Mammary epithelial cell (primary cell): Measurements from ENCODE around the gene ENOX1.

Source experiments
- CTCF ChIP-seq, 2 donors: IDR thresholded peaks in 1 of 2; conservative IDR thresholded peaks in 1 of 2; 2 replicates each; pipeline ENCODE4 v1.5.1; 2011 to 2012; ENCODE audit warnings: inconsistent platforms in 2 of 2, low read length in 2 of 2, mild to moderate bottlenecking in 2 of 2, control low read depth in 1 of 2, low read depth in 1 of 2; ENCODE audit not compliant: insufficient read depth in 1 of 2; ENCODE audit errors: extremely low read depth in 1 of 2
- EZH2 ChIP-seq: IDR thresholded peaks from 2 replicates; pipeline ENCODE4 v1.6.1; 2012; ENCODE audit warnings: low read length, inconsistent platforms, borderline replicate concordance

DNA sequence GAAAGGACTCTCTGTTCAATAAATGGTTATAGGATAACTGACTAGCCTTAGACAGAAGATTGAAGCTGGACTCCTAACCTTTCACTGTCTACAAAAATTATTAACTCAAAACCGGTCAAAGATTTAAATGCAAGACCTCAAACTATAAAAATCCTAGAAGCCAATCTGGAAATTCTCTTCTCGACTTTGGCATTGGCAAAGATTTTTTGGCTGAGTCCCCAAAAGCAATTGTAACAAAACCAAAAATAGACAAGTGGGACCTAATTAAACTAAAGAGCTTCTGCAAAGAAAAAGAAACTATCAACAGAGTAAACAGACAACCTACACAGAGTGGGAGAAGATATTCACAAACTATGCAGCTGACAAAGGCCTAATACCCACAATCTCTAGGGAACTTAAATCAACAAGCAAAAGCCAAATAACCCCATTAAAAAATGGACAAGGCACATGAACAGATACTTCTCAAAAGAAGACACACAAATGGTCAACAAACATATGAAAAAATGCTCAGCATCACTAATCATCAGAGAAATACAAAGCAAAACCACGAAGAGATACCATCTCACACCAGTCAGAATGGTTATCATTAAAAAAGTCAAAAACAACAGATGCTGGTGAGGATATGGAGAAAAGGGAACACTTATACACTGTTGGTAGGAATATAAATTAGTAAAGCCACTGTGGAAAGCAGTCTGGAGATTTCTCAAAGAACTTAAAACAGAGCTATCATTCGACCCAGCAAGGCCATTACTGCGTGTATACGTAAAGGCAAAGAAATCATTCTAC, 497.1 kb downstream of the ENOX1 start:
- TF ChIP-seq CTCF (conservative IDR thresholded peaks at IDR 0.05 in 1 of 2, IDR thresholded peaks at IDR 0.05 in 1 of 2; ENCODE audit: extremely low read depth in 1 of 2, insufficient read depth in 1 of 2, low read depth in 1 of 2, low read length in 2 of 2) (no peak), EZH2 (no peak)
